ENCODE measurements around the gene WDFY2. TPM values are rescaled to one million over a fixed set of nuclear protein-coding genes. Genes with fewer than 3 reads are reported as not detected.
A peak's percentile ranks its signal among the peaks of the same experiment; 100 is the strongest.

The WDFY2 gene
- total RNA-seq, 6 donors from 2014 or later: 13.4 to 34.0 (median 18.8) TPM

DNA sequence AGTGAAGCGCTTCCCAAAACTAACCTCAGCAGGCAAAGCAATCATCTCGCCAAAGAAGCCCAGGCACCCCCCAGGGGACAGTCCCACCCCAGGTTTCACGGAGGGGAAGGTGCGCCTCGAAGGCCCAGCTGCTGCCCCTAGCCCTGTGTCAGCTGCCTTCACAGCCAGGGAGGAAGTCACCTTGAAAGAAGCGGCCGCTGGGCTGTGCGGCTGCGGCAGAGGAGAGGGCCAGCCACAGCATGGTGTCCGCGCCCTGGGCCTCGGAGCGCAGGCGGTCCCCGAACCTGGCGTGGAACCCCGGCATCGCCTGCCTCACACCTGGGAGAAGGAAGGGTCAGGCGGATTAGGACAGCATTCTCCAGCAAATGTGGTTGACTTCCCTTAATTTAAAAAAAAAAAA lies 184.7 kb downstream of the WDFY2 start:
- ATAC-seq (ENCODE audit: low FRiP score in 2 of 2) (no peak), DNase-seq (peak in 1 of 2 donors; percentile 75)
- Histone ChIP-seq H3K9me3 (no peaks in the 10 kb centered on the region), H3K27me3 (no peaks in the 10 kb centered on the region), H3K4me1 (peaks cover 15 to 28% (median 22%) of the 10 kb centered on the region in 4 donors), H3K36me3 (peaks cover 0 to 19% (median 2%) of the 10 kb centered on the region in 4 donors), H3K27ac (peak overlapping the region in 3 of 4 donors; percentile 37 to 65 (median 55)), H3K4me3 (no peak overlapping the region)
- WGBS, 2 donors: 96 to 99% methylated on average over 14 to 19 of the region's 19 CpGs
- TF ChIP-seq EP300 (IDR thresholded peaks at IDR 0.05): no peak
- TF ChIP-seq CTCF (IDR thresholded peaks at IDR 0.05): no peak
- no peak for TF ChIP-seq POLR2AphosphoS5 (IDR thresholded peaks at IDR 0.05)
- TF ChIP-seq POLR2A (IDR thresholded peaks at IDR 0.05): no peak

- peak overlapping the region; percentile 37 to 68 (median 60) for H3K27ac ChIP-seq
- no peaks in the 10 kb centered on the region for H3K27me3 ChIP-seq
- H3K9me3 ChIP-seq: no peaks in the 10 kb centered on the region
- H3K4me1 ChIP-seq: peaks cover 9 to 22% (median 16%) of the 10 kb centered on the region in 4 donors
- DNase-seq (peak; percentile 41 to 67), ATAC-seq (ENCODE audit: low FRiP score in 2 of 2) (peak; percentile 69 to 76)
- H3K4me3 ChIP-seq: no peak overlapping the region
- TF ChIP-seq POLR2A (IDR thresholded peaks at IDR 0.05): no peak
- TF ChIP-seq CTCF (IDR thresholded peaks at IDR 0.05): no peak
- peak in 1 of 2 donors; percentile 65 for TF ChIP-seq POLR2AphosphoS5 (IDR thresholded peaks at IDR 0.05)
- peak in 3 of 4 donors; percentile 57 to 94 (median 87) for TF ChIP-seq EP300 (IDR thresholded peaks at IDR 0.05)
- H3K36me3 ChIP-seq: peaks cover 0 to 19% (median 2%) of the 10 kb centered on the region in 4 donors
- WGBS, 2 donors: 53 to 60% methylated on average over 11 of the region's 11 CpGs
Observed at GRCh38 chr13:51769455-51770127, 185.3 kb downstream of the WDFY2 start.

DNA sequence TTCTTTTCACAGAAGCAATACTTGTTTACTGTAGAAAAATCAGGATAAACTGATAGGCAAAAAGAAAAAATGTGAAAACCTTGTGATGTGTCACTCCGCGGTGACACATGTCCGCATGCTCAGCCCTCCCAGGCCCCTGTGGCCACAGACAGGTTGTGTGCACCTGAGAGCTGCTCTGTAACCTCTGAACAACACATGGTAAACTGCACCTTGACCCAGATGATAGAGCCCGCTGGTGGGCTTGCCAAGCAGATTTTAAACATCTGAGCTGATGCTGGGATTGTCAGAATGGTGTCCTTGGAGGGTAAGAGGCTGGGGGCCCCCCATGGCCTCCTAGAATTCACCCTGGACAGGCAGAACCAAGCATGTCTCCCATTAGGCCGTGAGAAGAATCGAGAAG lies 185.9 kb downstream of the WDFY2 start:
- DNase-seq (no peak), ATAC-seq (ENCODE audit: low FRiP score in 2 of 2) (no peak)
- H3K9me3 ChIP-seq: no peaks in the 10 kb centered on the region
- peaks cover 3 to 16% (median 10%) of the 10 kb centered on the region in 4 donors for H3K4me1 ChIP-seq
- 89 to 96% methylated on average over 6 of the region's 6 CpGs for WGBS, 2 donors
- peaks cover 0 to 19% (median 2%) of the 10 kb centered on the region in 4 donors for H3K36me3 ChIP-seq
- no peaks in the 10 kb centered on the region for H3K27me3 ChIP-seq
- no peak overlapping the region for H3K4me3 ChIP-seq
- TF ChIP-seq EP300 (IDR thresholded peaks at IDR 0.05): no peak
- TF ChIP-seq POLR2A (IDR thresholded peaks at IDR 0.05): no peak
- TF ChIP-seq POLR2AphosphoS5 (IDR thresholded peaks at IDR 0.05): no peak
- no peak for TF ChIP-seq CTCF (IDR thresholded peaks at IDR 0.05)
- H3K27ac ChIP-seq: peak overlapping the region; percentile 20 to 68 (median 60)

DNA sequence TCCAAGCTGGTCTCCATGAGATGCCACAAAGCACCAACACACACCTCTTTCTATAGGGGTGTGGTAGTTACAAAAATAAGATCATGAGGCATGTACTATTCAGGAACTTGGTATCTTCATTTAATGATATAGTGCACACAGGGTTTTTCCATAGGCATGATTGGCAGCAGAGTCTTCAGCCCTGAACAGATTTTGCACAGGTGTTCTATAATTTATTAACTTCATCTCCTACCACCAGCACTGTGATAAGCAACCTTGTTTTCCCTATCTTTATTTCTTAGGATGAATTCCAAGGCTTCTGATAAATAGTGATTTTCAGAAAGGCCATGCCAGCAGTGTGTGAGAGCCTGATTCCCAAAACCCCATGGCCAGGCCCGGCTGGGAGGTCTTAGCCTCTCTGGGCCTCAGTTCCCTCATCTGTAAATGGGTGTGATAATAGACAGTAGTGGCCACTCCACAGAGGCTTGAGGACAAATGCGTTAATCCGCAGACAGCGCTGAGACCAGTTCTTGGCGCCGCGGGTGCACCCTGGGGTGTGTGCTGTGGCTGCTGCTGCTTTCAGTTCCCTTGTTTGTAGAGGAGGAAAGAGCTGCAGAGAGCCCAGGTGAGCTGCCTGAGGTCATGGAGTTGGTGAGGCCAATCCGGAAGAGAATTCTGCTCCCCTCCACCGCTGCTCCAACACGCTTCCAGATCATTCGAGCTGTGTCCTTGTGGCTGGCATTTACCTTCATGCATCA lies 186.6 kb downstream of the WDFY2 start:
- H3K36me3 ChIP-seq: peaks cover 0 to 19% (median 2%) of the 10 kb centered on the region in 4 donors
- no peak for TF ChIP-seq EP300 (IDR thresholded peaks at IDR 0.05)
- no peak for TF ChIP-seq POLR2AphosphoS5 (IDR thresholded peaks at IDR 0.05)
- TF ChIP-seq CTCF (IDR thresholded peaks at IDR 0.05): no peak
- no peak for TF ChIP-seq POLR2A (IDR thresholded peaks at IDR 0.05)
- H3K27me3 ChIP-seq: no peaks in the 10 kb centered on the region
- ATAC-seq (ENCODE audit: low FRiP score in 2 of 2): no peak
- peaks cover 2 to 15% (median 9%) of the 10 kb centered on the region in 4 donors for H3K4me1 ChIP-seq
- H3K9me3 ChIP-seq: no peaks in the 10 kb centered on the region
- H3K27ac ChIP-seq: peak overlapping the region in 2 of 4 donors; percentile 65 to 68
- 86 to 96% methylated on average over 11 of the region's 11 CpGs for WGBS, 2 donors
- H3K4me3 ChIP-seq: no peak overlapping the region
- peak in 1 of 2 donors; percentile 52 for DNase-seq

Data from upper lobe of left lung (tissue), 6 donors.